ENCODE data around the gene SCARF2.
"Not testable (repeated sequence)": the region's sequence is repeated elsewhere in the genome, so short reads cannot be mapped to it uniquely, and the experiment has no call there.

SCARF2 gene

GRCh38 chr22:20463324-20464095 is 25.9 kb upstream of the SCARF2 start:
- H3K4me3 ChIP-seq (ENCODE audit: low read depth, low read length): no peak overlapping the region
- DNase-seq (ENCODE audit: low read depth): no peak

GRCh38 chr22:20459862-20460261 is 22.2 kb upstream of the SCARF2 start:
- no peak for DNase-seq (ENCODE audit: low read depth)
- no peak overlapping the region for H3K4me3 ChIP-seq (ENCODE audit: low read depth, low read length)

- H3K4me3 ChIP-seq (ENCODE audit: low read depth, low read length): no peak overlapping the region
- DNase-seq (ENCODE audit: low read depth): no peak
Measured at GRCh38 chr22:20459152-20459542, 21.5 kb upstream of the SCARF2 start.

- DNase-seq (ENCODE audit: low read depth): no peak
Measured at GRCh38 chr22:20458530-20459151, 21.0 kb upstream of the SCARF2 start.

DNA sequence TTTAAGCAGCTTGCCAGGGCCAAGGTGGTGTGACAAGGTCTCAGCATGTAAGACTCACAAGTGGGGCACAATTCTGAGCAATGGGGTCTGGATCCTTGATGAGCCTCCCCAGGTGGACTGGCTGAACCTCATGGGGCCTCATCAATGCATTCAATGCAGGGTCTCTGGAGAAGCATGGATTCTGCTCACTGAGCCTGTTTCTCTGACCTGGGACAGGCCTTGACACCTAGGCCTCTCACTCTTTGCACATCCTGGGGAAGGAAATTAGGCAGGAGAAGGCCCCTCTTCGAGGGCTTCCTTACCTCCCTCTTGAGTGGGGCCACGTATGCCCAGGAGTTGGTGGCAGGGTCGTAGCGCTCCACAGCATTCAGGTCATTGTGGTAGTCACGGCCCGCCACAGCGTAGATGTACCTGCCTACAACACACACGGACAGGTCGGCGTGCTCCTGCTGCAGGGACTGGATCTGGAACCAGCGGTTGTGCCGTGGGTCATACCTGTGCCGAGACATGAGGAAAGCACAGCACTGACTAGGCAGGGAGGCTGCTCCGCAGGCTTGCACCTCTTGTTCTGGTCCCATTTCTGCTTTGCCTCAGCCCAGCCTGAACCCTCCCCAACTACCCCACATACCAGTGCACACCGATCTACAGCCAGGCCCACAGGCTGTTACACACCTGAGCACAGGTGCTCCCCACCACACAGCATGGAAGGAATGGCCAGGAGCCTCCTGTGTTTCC is 20.0 kb upstream of the SCARF2 start:
- H3K4me3 ChIP-seq (ENCODE audit: low read depth, low read length): no peak overlapping the region

More at GRCh38 chr22:20458530-20459151, 21.0 kb upstream of the SCARF2 start:
- H3K4me3 ChIP-seq (ENCODE audit: low read depth, low read length): no peak overlapping the region

GRCh38 chr22:20456722-20457076 is 19.1 kb upstream of the SCARF2 start:
- no peak for DNase-seq (ENCODE audit: low read depth)
- H3K4me3 ChIP-seq (ENCODE audit: low read depth, low read length): no peak overlapping the region

More for the DNA sequence above, 20.0 kb upstream of the SCARF2 start:
- DNase-seq (ENCODE audit: low read depth): no peak

DNA sequence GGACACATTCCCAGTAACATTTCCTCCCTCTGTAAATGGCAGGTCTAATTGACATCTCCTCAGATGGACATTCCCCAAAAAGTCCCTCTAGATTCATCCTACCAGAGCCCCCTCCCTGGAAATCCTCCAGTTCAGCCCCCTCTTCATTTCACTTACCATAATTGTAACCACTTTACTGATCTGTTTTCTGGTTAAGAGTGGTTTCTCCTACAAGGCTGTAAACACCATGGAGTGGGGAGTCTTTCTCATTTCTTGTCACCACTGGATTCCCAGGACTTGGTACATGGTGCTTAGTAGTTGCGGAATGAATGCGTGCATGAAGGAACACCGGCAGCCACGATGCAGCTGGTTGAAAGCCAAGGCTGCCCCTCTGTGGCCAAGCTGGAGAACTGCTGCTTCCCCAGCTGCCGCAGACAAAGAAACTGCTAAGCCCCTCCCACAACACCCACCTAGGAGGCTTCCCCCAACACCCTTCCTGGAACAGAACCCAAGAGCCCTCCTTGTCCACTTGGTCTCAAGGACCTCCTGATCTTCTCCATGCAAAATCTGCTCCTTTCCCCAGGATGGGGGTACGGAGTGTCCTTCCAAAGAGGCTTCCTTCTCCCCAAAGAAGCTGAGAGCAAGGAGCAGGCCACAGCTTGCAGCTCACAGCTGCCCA is 18.6 kb upstream of the SCARF2 start:
- DNase-seq (ENCODE audit: low read depth): peak; percentile 55
- no peak overlapping the region for H3K4me3 ChIP-seq (ENCODE audit: low read depth, low read length)

GRCh38 chr22:20455709-20456063 is 18.1 kb upstream of the SCARF2 start:
- no peak overlapping the region for H3K4me3 ChIP-seq (ENCODE audit: low read depth, low read length)
- no peak for DNase-seq (ENCODE audit: low read depth)

GRCh38 chr22:20453222-20453621 is 15.6 kb upstream of the SCARF2 start:
- H3K4me3 ChIP-seq (ENCODE audit: low read depth, low read length): no peak overlapping the region
- DNase-seq (ENCODE audit: low read depth): no peak

DNA sequence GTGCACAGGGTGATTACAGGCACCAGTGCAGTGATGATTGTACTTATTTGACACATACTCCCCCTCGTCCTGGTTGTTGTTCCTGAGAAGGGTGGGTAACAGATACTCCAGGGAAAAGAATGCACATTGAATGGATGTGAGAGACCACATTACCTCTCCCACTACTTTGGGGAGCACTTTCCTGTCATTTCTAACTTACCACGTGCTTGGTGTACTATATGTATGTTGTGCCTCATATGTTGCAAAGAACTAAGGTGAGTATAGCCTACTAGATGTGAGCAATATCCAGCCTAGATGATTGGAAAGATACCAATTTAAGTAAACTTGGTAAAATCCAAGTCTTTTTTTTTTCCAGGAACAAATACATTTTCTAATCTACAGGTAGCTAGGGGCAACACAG is 14.3 kb upstream of the SCARF2 start:
- DNase-seq (ENCODE audit: low read depth): no peak

DNA sequence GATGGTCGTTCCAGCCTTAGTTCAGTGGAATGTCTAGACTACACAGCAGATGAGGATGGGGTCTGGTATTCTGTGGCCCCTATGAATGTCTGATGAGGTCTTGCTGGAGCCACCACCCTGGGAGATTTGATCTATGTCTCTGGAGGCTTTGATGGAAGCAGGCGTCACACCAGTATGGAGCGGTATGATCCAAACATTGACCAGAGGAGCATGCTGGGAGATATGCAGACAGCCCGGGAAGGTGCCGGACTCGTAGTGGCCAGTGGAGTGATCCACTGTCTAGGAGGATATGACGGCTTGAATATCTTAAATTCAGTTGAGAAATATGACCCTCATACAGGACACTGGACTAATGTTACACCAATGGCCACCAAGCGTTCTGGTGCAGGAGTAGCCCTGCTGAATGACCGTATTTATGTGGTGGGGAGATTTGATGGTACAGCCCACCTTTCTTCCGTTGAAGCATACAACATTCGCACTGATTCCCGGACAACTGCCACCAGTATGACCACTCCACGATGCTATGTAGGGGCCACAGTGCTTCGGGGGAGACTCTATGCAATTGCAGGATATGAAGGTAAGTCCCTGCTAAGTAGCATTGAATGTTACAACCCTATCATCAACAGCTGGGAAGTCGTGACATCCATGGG is 13.6 kb upstream of the SCARF2 start:
- DNase-seq (ENCODE audit: low read depth); H3K4me3 ChIP-seq (ENCODE audit: low read depth, low read length): not testable (repeated sequence)

More for the DNA sequence above, 14.3 kb upstream of the SCARF2 start:
- H3K4me3 ChIP-seq (ENCODE audit: low read depth, low read length): no peak overlapping the region

- no peak for DNase-seq (ENCODE audit: low read depth)
- H3K4me3 ChIP-seq (ENCODE audit: low read depth, low read length): no peak overlapping the region
Measured at GRCh38 chr22:20450551-20450906, 12.9 kb upstream of the SCARF2 start.

DNA sequence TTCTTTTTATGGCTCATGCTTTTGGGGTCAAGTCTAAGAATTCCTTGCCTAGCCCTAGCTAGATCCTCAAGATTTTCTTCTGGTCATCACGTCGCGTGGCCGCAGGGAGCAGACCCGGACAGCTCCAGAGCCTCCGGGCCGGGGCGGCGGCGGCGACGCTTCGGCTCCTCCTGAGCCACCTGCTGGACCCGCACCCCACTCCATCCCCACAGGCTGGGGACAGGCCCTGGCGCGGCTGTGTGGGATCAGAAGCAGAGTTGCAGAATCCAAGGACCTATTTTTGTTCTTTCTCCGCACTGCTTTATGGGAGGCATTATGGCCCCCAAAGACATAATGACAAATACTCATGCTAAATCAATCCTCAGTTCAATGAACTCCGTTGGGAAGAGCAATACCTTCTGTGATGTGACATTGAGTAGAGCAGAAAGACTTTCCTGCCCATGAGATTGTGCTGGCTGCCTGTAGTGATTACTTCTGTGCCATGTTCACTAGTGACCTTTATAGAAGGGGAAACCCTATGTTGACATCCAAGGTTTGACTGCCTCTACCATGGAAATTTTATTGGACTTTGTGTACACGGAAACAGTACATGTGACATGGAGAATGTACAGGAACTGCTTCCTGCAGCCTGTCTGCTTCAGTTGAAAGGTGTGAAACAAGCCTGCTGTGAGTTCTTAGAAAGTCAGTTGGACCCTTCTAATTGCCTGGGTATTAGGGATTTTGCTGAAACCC is 12.4 kb upstream of the SCARF2 start:
- DNase-seq (ENCODE audit: low read depth): no peak
- H3K4me3 ChIP-seq (ENCODE audit: low read depth, low read length): no peak overlapping the region

DNA sequence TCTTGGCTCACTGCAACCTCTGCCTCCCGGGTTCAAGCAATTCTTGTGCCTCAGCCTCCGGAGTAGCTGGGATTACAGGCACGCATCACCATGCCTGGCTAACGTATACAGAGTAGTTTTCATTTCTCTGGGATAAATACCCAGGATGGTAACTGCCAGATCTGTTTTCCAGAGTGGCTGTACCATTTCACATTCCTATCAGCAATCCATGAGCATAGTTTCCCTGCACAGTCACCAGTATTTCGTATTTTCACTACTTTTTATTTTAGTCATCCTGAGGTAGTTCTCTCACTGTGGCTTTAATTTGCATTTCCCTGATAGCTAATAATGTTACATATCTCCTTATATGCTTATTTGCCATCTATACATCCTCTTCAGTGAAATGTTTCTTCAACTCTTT is 11.0 kb upstream of the SCARF2 start:
- H3K4me3 ChIP-seq (ENCODE audit: low read depth, low read length): no peak overlapping the region
- no peak for DNase-seq (ENCODE audit: low read depth)

- H3K4me3 ChIP-seq (ENCODE audit: low read depth, low read length): no peak overlapping the region
- DNase-seq (ENCODE audit: low read depth): no peak
Measured at GRCh38 chr22:20446383-20446970, 8.9 kb upstream of the SCARF2 start.

DNA sequence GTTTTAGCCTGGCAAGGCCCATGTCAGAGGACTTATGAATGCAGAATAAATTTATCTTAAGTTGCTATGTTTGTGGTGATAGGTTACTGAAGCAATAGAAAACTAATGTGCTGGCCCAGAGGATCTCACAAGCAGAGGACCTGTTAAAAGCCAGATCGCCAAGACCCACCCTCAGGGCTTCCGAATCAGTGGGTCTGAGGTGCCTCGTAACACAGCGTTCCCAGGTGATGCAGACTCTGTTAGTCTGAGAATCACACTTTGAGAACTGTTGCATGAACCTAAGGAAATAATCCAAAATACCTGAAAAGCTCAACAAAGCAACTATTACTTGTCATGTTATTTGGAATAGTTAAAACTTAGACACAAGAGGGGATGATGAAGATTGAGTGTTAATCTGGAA is 6.7 kb upstream of the SCARF2 start:
- no peak for DNase-seq (ENCODE audit: low read depth)
- H3K4me3 ChIP-seq (ENCODE audit: low read depth, low read length): no peak overlapping the region

- no peak for DNase-seq (ENCODE audit: low read depth)
- no peak overlapping the region for H3K4me3 ChIP-seq (ENCODE audit: low read depth, low read length)
Measured at GRCh38 chr22:20442485-20443284, 5.1 kb upstream of the SCARF2 start.
